ENCODE results near the gene DUSP22.

The DUSP22 gene

GRCh38 chr6:256169-256568, 36.1 kb upstream of the DUSP22 start:
- Histone ChIP-seq H3K79me2 (ENCODE audit: control insufficient read depth, insufficient read depth, low read length, unreplicated experiment) (no peaks in the 10 kb centered on the region), H3K27me3 (ENCODE audit: insufficient read depth, low read length) (no peaks in the 10 kb centered on the region), H2AFZ (ENCODE audit: low read length, unreplicated experiment) (no peak overlapping the region), H3K4me1 (ENCODE audit: control insufficient read depth, insufficient read depth, low read length, unreplicated experiment) (peaks cover 31% of the 10 kb centered on the region), H3K27ac (ENCODE audit: low read depth, low read length) (peak overlapping the region; percentile 79; the same call in 1 of the 2 replicates), H3K36me3 (ENCODE audit: insufficient read depth, low read length) (no peaks in the 10 kb centered on the region), H3K4me3 (ENCODE audit: low read depth, low read length) (no peak overlapping the region)

DNA sequence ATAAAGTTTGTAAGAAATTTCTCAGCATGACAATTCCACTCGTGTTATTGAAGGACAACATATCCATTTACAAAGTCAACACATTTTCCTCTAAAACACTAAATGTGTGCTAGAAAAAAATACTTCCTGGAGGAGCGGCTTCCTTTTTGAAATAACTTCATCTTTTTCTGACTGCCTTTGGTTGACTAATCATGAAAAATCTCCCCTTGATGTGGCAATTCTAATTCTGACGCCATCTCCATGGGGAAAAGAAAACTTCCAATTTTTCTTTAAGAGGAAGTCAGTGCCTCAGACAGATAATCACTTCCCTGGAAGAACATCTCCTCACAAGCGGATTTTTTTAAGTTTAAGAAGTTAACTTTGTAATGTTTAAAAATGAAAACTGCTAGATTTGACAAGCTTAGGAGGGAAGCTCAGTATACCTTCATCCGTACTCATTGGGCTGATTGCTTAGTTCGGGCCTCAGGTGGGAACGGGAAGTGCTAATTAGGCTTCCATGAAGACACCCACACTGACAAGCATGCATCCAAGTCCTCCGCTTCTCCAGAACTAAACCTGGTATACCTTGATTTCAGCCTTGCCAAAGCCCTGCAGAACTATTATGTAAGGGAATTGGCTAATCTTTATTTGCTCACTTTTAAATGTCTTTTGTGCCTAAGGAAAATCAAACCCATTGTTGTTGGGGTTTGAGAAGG, 35.1 kb upstream of the DUSP22 start:
- H3K36me3 ChIP-seq (ENCODE audit: insufficient read depth, low read length), result no peaks in the 10 kb centered on the region
- peaks cover 22% of the 10 kb centered on the region for H3K4me1 ChIP-seq (ENCODE audit: control insufficient read depth, insufficient read depth, low read length, unreplicated experiment)
- H3K27ac ChIP-seq (ENCODE audit: low read depth, low read length), result peak overlapping the region; percentile 79
- no peaks in the 10 kb centered on the region for H3K79me2 ChIP-seq (ENCODE audit: control insufficient read depth, insufficient read depth, low read length, unreplicated experiment)
- no peaks in the 10 kb centered on the region for H3K27me3 ChIP-seq (ENCODE audit: insufficient read depth, low read length)
- peak overlapping the region; percentile 64 for H2AFZ ChIP-seq (ENCODE audit: low read length, unreplicated experiment)
- H3K4me3 ChIP-seq (ENCODE audit: low read depth, low read length), result peak overlapping the region; percentile 19; the same call in 1 of the 2 replicates

DNA sequence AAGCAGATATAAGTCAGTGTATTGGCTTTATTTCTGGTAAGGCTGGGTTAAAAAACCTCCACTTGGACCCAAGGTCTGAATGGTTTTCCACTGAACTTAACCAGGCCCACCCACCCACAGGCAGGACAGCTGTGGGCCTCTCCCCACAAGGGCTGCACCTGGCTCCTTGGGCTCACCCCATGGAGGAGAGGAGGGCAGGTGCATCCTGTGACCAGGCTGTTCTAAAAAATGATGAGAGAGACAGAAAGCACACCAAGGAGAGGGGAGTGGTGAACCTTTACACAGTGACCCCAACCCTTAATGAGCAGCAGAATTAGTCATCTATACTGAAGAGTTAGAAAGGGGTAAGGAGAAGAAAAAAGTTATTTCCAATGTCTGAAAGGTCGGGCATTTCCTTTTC, 34.5 kb upstream of the DUSP22 start:
- Histone ChIP-seq H3K27me3 (ENCODE audit: insufficient read depth, low read length) (no peaks in the 10 kb centered on the region), H3K36me3 (ENCODE audit: insufficient read depth, low read length) (no peaks in the 10 kb centered on the region), H3K79me2 (ENCODE audit: control insufficient read depth, insufficient read depth, low read length, unreplicated experiment) (no peaks in the 10 kb centered on the region), H3K4me3 (ENCODE audit: low read depth, low read length) (no peak overlapping the region), H2AFZ (ENCODE audit: low read length, unreplicated experiment) (no peak overlapping the region), H3K4me1 (ENCODE audit: control insufficient read depth, insufficient read depth, low read length, unreplicated experiment) (peaks cover 16% of the 10 kb centered on the region), H3K27ac (ENCODE audit: low read depth, low read length) (peak overlapping the region; percentile 79; the same call in 1 of the 2 replicates)

DNA sequence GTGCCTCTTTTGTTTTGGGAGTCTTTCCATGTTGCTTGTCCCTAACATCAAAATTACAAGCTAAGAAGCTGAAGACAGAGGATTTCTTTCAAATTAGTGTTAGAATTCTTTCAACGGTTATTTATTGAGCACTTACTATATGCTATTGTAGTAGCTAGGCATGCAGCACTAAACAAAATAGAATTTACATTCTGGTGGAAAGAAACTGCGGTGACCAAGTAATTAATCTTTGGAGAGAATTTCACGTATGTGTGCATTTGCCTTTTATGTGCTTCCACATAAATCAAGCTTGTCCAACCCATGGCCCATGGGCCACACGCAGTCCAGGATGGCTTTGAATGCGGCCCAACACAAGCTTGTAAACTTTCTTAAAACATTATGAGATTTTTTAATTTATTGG, 33.0 kb upstream of the DUSP22 start:
- Histone ChIP-seq H3K4me1 (ENCODE audit: control insufficient read depth, insufficient read depth, low read length, unreplicated experiment) (peaks cover 13% of the 10 kb centered on the region), H3K27me3 (ENCODE audit: insufficient read depth, low read length) (no peaks in the 10 kb centered on the region), H3K27ac (ENCODE audit: low read depth, low read length) (no peak overlapping the region), H3K36me3 (ENCODE audit: insufficient read depth, low read length) (no peaks in the 10 kb centered on the region), H2AFZ (ENCODE audit: low read length, unreplicated experiment) (no peak overlapping the region), H3K79me2 (ENCODE audit: control insufficient read depth, insufficient read depth, low read length, unreplicated experiment) (no peaks in the 10 kb centered on the region), H3K4me3 (ENCODE audit: low read depth, low read length) (no peak overlapping the region)

- H3K4me3 ChIP-seq (ENCODE audit: low read depth, low read length), result no peak overlapping the region
- H3K36me3 ChIP-seq (ENCODE audit: insufficient read depth, low read length), result no peaks in the 10 kb centered on the region
- no peak overlapping the region for H3K27ac ChIP-seq (ENCODE audit: low read depth, low read length)
- no peaks in the 10 kb centered on the region for H3K79me2 ChIP-seq (ENCODE audit: control insufficient read depth, insufficient read depth, low read length, unreplicated experiment)
- H3K4me1 ChIP-seq (ENCODE audit: control insufficient read depth, insufficient read depth, low read length, unreplicated experiment), result peaks cover 13% of the 10 kb centered on the region
- H2AFZ ChIP-seq (ENCODE audit: low read length, unreplicated experiment), result no peak overlapping the region
- no peaks in the 10 kb centered on the region for H3K27me3 ChIP-seq (ENCODE audit: insufficient read depth, low read length)
Measured at GRCh38 chr6:259901-260508, 32.3 kb upstream of the DUSP22 start.

DNA sequence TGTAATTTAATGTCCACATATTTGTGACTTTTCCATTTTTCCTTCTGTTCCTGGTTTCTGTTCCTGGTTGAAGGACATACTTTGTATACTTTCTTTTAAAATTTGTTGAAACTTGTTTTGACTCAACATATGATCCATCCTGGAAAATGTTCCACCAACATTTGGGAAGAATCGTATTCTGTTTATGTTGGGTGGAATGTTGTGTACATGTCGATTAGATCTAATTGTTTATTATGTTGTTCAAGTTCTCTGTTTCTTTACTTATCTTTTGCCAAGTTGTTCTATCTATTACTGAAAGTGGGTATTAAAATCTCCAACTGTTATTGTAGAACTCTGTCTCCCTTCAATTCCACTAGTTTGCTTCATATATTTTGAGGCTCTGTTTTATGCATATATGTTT, 27.7 kb upstream of the DUSP22 start:
- H3K79me2 ChIP-seq (ENCODE audit: control insufficient read depth, insufficient read depth, low read length, unreplicated experiment), result no peaks in the 10 kb centered on the region
- H3K36me3 ChIP-seq (ENCODE audit: insufficient read depth, low read length), result no peaks in the 10 kb centered on the region
- no peak overlapping the region for H2AFZ ChIP-seq (ENCODE audit: low read length, unreplicated experiment)
- H3K4me1 ChIP-seq (ENCODE audit: control insufficient read depth, insufficient read depth, low read length, unreplicated experiment), result no peaks in the 10 kb centered on the region
- no peak overlapping the region for H3K4me3 ChIP-seq (ENCODE audit: low read depth, low read length)
- no peaks in the 10 kb centered on the region for H3K27me3 ChIP-seq (ENCODE audit: insufficient read depth, low read length)
- H3K27ac ChIP-seq (ENCODE audit: low read depth, low read length), result no peak overlapping the region

GRCh38 chr6:268394-268935, 23.8 kb upstream of the DUSP22 start:
- no peaks in the 10 kb centered on the region for H3K4me1 ChIP-seq (ENCODE audit: control insufficient read depth, insufficient read depth, low read length, unreplicated experiment)
- H3K79me2 ChIP-seq (ENCODE audit: control insufficient read depth, insufficient read depth, low read length, unreplicated experiment), result no peaks in the 10 kb centered on the region
- no peaks in the 10 kb centered on the region for H3K36me3 ChIP-seq (ENCODE audit: insufficient read depth, low read length)
- H3K27ac ChIP-seq (ENCODE audit: low read depth, low read length), result no peak overlapping the region
- H3K27me3 ChIP-seq (ENCODE audit: insufficient read depth, low read length), result no peaks in the 10 kb centered on the region
- H2AFZ ChIP-seq (ENCODE audit: low read length, unreplicated experiment), result no peak overlapping the region
- no peak overlapping the region for H3K4me3 ChIP-seq (ENCODE audit: low read depth, low read length)

DNA sequence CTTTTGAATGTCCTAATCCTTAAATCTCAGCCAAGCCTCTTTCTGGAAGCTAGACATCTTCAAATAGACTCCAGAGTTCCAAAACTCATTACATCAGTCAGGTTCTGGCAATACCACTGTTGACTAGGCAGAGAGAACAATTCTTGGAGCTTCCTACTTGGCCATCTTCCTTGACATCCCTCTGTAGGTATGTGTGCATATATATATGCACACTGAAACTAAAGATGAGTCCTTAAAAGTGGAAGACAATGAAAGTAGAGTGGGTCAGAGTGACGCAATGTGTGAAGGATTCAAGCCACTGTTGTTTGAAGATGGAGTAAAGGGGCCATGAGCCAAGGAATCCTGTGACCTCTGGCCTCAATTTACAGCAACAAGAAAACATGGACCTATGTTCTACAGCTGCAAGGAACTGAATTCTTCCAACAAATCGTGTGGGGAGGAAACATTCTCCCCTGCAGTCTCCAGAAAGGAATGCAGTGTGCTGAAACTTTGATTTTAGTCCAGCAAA, 18.7 kb upstream of the DUSP22 start:
- H3K79me2 ChIP-seq (ENCODE audit: control insufficient read depth, insufficient read depth, low read length, unreplicated experiment), result no peaks in the 10 kb centered on the region
- no peak overlapping the region for H3K4me3 ChIP-seq (ENCODE audit: low read depth, low read length)
- H2AFZ ChIP-seq (ENCODE audit: low read length, unreplicated experiment), result no peak overlapping the region
- H3K4me1 ChIP-seq (ENCODE audit: control insufficient read depth, insufficient read depth, low read length, unreplicated experiment), result no peaks in the 10 kb centered on the region
- H3K36me3 ChIP-seq (ENCODE audit: insufficient read depth, low read length), result no peaks in the 10 kb centered on the region
- no peak overlapping the region for H3K27ac ChIP-seq (ENCODE audit: low read depth, low read length)
- no peaks in the 10 kb centered on the region for H3K27me3 ChIP-seq (ENCODE audit: insufficient read depth, low read length)

GRCh38 chr6:277746-278145, 14.5 kb upstream of the DUSP22 start:
- H3K4me1 ChIP-seq (ENCODE audit: control insufficient read depth, insufficient read depth, low read length, unreplicated experiment), result no peaks in the 10 kb centered on the region
- H3K36me3 ChIP-seq (ENCODE audit: insufficient read depth, low read length), result no peaks in the 10 kb centered on the region
- no peak overlapping the region for H2AFZ ChIP-seq (ENCODE audit: low read length, unreplicated experiment)
- H3K27ac ChIP-seq (ENCODE audit: low read depth, low read length), result no peak overlapping the region
- no peaks in the 10 kb centered on the region for H3K79me2 ChIP-seq (ENCODE audit: control insufficient read depth, insufficient read depth, low read length, unreplicated experiment)
- H3K27me3 ChIP-seq (ENCODE audit: insufficient read depth, low read length), result peaks cover under 1% of the 10 kb centered on the region; the same call in 1 of the 2 replicates
- no peak overlapping the region for H3K4me3 ChIP-seq (ENCODE audit: low read depth, low read length)

- H3K36me3 ChIP-seq (ENCODE audit: insufficient read depth, low read length), result no peaks in the 10 kb centered on the region
- no peak overlapping the region for H2AFZ ChIP-seq (ENCODE audit: low read length, unreplicated experiment)
- no peaks in the 10 kb centered on the region for H3K79me2 ChIP-seq (ENCODE audit: control insufficient read depth, insufficient read depth, low read length, unreplicated experiment)
- no peak overlapping the region for H3K4me3 ChIP-seq (ENCODE audit: low read depth, low read length)
- peaks cover 7% of the 10 kb centered on the region; the same call in 1 of the 2 replicates for H3K27me3 ChIP-seq (ENCODE audit: insufficient read depth, low read length)
- no peak overlapping the region for H3K27ac ChIP-seq (ENCODE audit: low read depth, low read length)
- no peaks in the 10 kb centered on the region for H3K4me1 ChIP-seq (ENCODE audit: control insufficient read depth, insufficient read depth, low read length, unreplicated experiment)
Measured at GRCh38 chr6:278494-278893, 13.8 kb upstream of the DUSP22 start.

All from ACC112 (cell line).